ENCODE results near the gene SMIM27.
"Not testable (repeated sequence)": the region's sequence is repeated elsewhere in the genome, so short reads cannot be mapped to it uniquely, and the experiment has no call there.

The SMIM27 gene

GRCh38 chr9:32548213-32548612 is 3.9 kb upstream of the SMIM27 start:
- H3K4me1 Mint-ChIP-seq = peaks cover 43% of the 10 kb centered on the region
- not testable (repeated sequence) for H3K9me3 Mint-ChIP-seq, H3K27ac Mint-ChIP-seq, H3K36me3 Mint-ChIP-seq, H3K4me3 Mint-ChIP-seq, H3K27me3 Mint-ChIP-seq

GRCh38 chr9:32550150-32550561 is 2.0 kb upstream of the SMIM27 start:
- Mint-ChIP-seq H3K4me3 (peak overlapping the region; percentile 100), H3K4me1 (peaks cover 52% of the 10 kb centered on the region), H3K27ac (peak overlapping the region; percentile 79), H3K36me3 (peaks cover 4% of the 10 kb centered on the region), H3K9me3 (no peaks in the 10 kb centered on the region), H3K27me3 (no peaks in the 10 kb centered on the region)

- Mint-ChIP-seq H3K4me3 (peak overlapping the region; percentile 100), H3K27ac (peak overlapping the region; percentile 100), H3K4me1 (peaks cover 52% of the 10 kb centered on the region), H3K9me3 (no peaks in the 10 kb centered on the region), H3K27me3 (no peaks in the 10 kb centered on the region), H3K36me3 (peaks cover 4% of the 10 kb centered on the region)
These were observed 1.4 kb upstream of the SMIM27 start for GRCh38 chr9:32550562-32551275.

- peaks cover 6% of the 10 kb centered on the region for H3K36me3 Mint-ChIP-seq
- no peaks in the 10 kb centered on the region for H3K9me3 Mint-ChIP-seq
- H3K4me1 Mint-ChIP-seq = peaks cover 52% of the 10 kb centered on the region
- peak overlapping the region; percentile 100 for H3K4me3 Mint-ChIP-seq
- H3K27ac Mint-ChIP-seq = peak overlapping the region; percentile 100
- H3K27me3 Mint-ChIP-seq = no peaks in the 10 kb centered on the region
These were observed 663 bp upstream of the SMIM27 start for GRCh38 chr9:32551276-32552051.

GRCh38 chr9:32554107-32554506 is 2.0 kb downstream of the SMIM27 start:
- Mint-ChIP-seq H3K4me3 (peak overlapping the region; percentile 24), H3K27ac (peak overlapping the region; percentile 76), H3K4me1 (peaks cover 47% of the 10 kb centered on the region), H3K36me3 (peaks cover 5% of the 10 kb centered on the region), H3K9me3 (no peaks in the 10 kb centered on the region), H3K27me3 (no peaks in the 10 kb centered on the region)

- H3K36me3 Mint-ChIP-seq = peaks cover 5% of the 10 kb centered on the region
- H3K27ac Mint-ChIP-seq = peak overlapping the region; percentile 60
- H3K27me3 Mint-ChIP-seq = no peaks in the 10 kb centered on the region
- H3K4me1 Mint-ChIP-seq = peaks cover 47% of the 10 kb centered on the region
- H3K4me3 Mint-ChIP-seq = no peak overlapping the region
- no peaks in the 10 kb centered on the region for H3K9me3 Mint-ChIP-seq
These were observed 2.5 kb downstream of the SMIM27 start for GRCh38 chr9:32554591-32554990.

- H3K4me3 Mint-ChIP-seq = no peak overlapping the region
- H3K4me1 Mint-ChIP-seq = peaks cover 51% of the 10 kb centered on the region
- H3K27me3 Mint-ChIP-seq = no peaks in the 10 kb centered on the region
- no peaks in the 10 kb centered on the region for H3K9me3 Mint-ChIP-seq
- peak overlapping the region; percentile 80 for H3K27ac Mint-ChIP-seq
- H3K36me3 Mint-ChIP-seq = peaks cover 5% of the 10 kb centered on the region
These were observed 6.3 kb downstream of the SMIM27 start for GRCh38 chr9:32558408-32558934.

GRCh38 chr9:32565967-32566366 is 13.8 kb downstream of the SMIM27 start:
- Mint-ChIP-seq H3K27ac (no peak overlapping the region), H3K36me3 (peaks cover 17% of the 10 kb centered on the region), H3K9me3 (no peaks in the 10 kb centered on the region), H3K4me1 (peaks cover 40% of the 10 kb centered on the region), H3K4me3 (no peak overlapping the region), H3K27me3 (no peaks in the 10 kb centered on the region)

- no peak overlapping the region for H3K4me3 Mint-ChIP-seq
- no peaks in the 10 kb centered on the region for H3K27me3 Mint-ChIP-seq
- H3K27ac Mint-ChIP-seq = no peak overlapping the region
- H3K4me1 Mint-ChIP-seq = peaks cover 38% of the 10 kb centered on the region
- H3K9me3 Mint-ChIP-seq = no peaks in the 10 kb centered on the region
- peaks cover 15% of the 10 kb centered on the region for H3K36me3 Mint-ChIP-seq
These were observed 14.6 kb downstream of the SMIM27 start for GRCh38 chr9:32566770-32567169.

- no peak overlapping the region for H3K4me3 Mint-ChIP-seq
- peaks cover 11% of the 10 kb centered on the region for H3K36me3 Mint-ChIP-seq
- H3K9me3 Mint-ChIP-seq = no peaks in the 10 kb centered on the region
- peaks cover 43% of the 10 kb centered on the region for H3K4me1 Mint-ChIP-seq
- H3K27me3 Mint-ChIP-seq = no peaks in the 10 kb centered on the region
- peak overlapping the region; percentile 53 for H3K27ac Mint-ChIP-seq
These were observed 18.1 kb downstream of the SMIM27 start for GRCh38 chr9:32570262-32570661.

GRCh38 chr9:32571969-32572899 is 20.1 kb downstream of the SMIM27 start:
- Mint-ChIP-seq H3K27ac (peak overlapping the region; percentile 96), H3K4me3 (peak overlapping the region; percentile 100), H3K27me3 (no peaks in the 10 kb centered on the region), H3K4me1 (peaks cover 39% of the 10 kb centered on the region), H3K9me3 (no peaks in the 10 kb centered on the region), H3K36me3 (peaks cover 4% of the 10 kb centered on the region)

GRCh38 chr9:32572900-32573523 is 20.9 kb downstream of the SMIM27 start, which contains the start of gene NDUFB6:
Gene NDUFB6, minus strand, starts transcription at chr9:32573159. Its CDS starts 99 bp downstream, at chr9:32573060.
- Mint-ChIP-seq H3K4me3 (peak within 1 kb of the TSS; percentile 100), H3K9me3 (no peaks in the 10 kb centered on the region), H3K36me3 (peaks cover 4% of the 10 kb centered on the region), H3K4me1 (peaks cover 36% of the 10 kb centered on the region), H3K27ac (peak within 1 kb of the TSS; percentile 96), H3K27me3 (no peaks in the 10 kb centered on the region)

GRCh38 chr9:32573821-32574220 is 21.7 kb downstream of the SMIM27 start:
- no peaks in the 10 kb centered on the region for H3K27me3 Mint-ChIP-seq
- peak overlapping the region; percentile 100 for H3K4me3 Mint-ChIP-seq
- H3K36me3 Mint-ChIP-seq = no peaks in the 10 kb centered on the region
- no peaks in the 10 kb centered on the region for H3K9me3 Mint-ChIP-seq
- H3K27ac Mint-ChIP-seq = peak overlapping the region; percentile 96
- peaks cover 32% of the 10 kb centered on the region for H3K4me1 Mint-ChIP-seq

- no peak overlapping the region for H3K27ac Mint-ChIP-seq
- H3K36me3 Mint-ChIP-seq = no peaks in the 10 kb centered on the region
- no peaks in the 10 kb centered on the region for H3K9me3 Mint-ChIP-seq
- H3K4me3 Mint-ChIP-seq = no peak overlapping the region
- peaks cover 2% of the 10 kb centered on the region for H3K27me3 Mint-ChIP-seq
- peaks cover 28% of the 10 kb centered on the region for H3K4me1 Mint-ChIP-seq
These were observed 22.7 kb downstream of the SMIM27 start for GRCh38 chr9:32574858-32575257.

GRCh38 chr9:32577316-32577715 is 25.2 kb downstream of the SMIM27 start:
- Mint-ChIP-seq H3K4me3 (no peak overlapping the region), H3K9me3 (no peaks in the 10 kb centered on the region)

More at GRCh38 chr9:32577316-32577715, 25.2 kb downstream of the SMIM27 start:
- peaks cover 4% of the 10 kb centered on the region for H3K27me3 Mint-ChIP-seq
- H3K36me3 Mint-ChIP-seq = no peaks in the 10 kb centered on the region
- H3K27ac Mint-ChIP-seq = no peak overlapping the region
- H3K4me1 Mint-ChIP-seq = peaks cover 12% of the 10 kb centered on the region
